ENCODE data around the gene INSRR.

GRCh38 chr1:156803086-156803851 lies 55.6 kb downstream of the INSRR start:
- no peak for TF ChIP-seq CTCF (IDR thresholded peaks at IDR 0.05)
- TF ChIP-seq POLR2A (IDR thresholded peaks at IDR 0.05): no peak

Measured in thyroid gland (tissue), 4 donors.